Cardiac fibroblast (primary cell): ENCODE results near the gene DNAAF8.

Source experiments
- DNase-seq, 2 donors: peaks; one replicate each; pipeline versions ENCODE4 v3.0.0 to v3.0.0-alpha.2; 2010; ENCODE audit warnings: low read depth in 2 of 2
- H3K4me3 ChIP-seq, 2 donors: replicated peaks in 1 of 2; 1 replicate in 1 of 2; 2 replicates in 1 of 2; pipeline ENCODE4 v1.5.1; 2011; ENCODE audit warnings: low read depth in 2 of 2, low read length in 2 of 2, mild to moderate bottlenecking in 2 of 2, moderate library complexity in 1 of 2
- CTCF ChIP-seq: IDR thresholded peaks from one replicate; pipeline ENCODE4 v1.5.1; 2011; ENCODE audit warnings: low read depth, mild to moderate bottlenecking, low read length, inconsistent platforms

DNAAF8 gene

GRCh38 chr16:4734063-4734729 lies at the start of gene DNAAF8, which contains the start of gene ANKS3:
Gene DNAAF8 (plus strand): TSS chr16:4734537. CDS start chr16:4736515, 1,978 bp downstream.
Gene ANKS3 (minus strand): TSS chr16:4734271. CDS start chr16:4730149, 4,122 bp downstream.
- H3K4me3 ChIP-seq = peak within 1 kb of the TSS; percentile 97 to 98
- peak; percentile 98 for DNase-seq
- no peak for TF ChIP-seq CTCF

DNA sequence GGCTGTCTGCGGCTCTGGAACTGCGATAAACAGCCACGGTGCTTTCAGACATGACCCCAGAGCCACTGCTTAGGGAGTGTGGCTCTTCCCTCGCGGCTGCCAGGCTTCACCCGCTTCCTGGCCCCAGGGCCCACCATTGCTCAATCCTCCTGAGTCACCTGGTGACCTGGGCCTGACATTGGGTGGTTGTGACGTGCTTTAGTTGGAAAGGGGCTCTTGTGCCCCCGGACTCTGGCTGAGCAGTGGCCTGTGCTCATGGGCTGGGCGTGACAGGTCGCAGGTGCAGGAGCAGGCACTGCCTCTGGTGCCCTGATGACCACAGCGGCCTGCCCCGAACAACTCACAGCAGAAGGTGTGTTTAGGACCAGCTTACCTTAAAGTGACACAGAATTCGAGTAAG lies 49.6 kb upstream of the DNAAF8 start:
- no peak overlapping the region for H3K4me3 ChIP-seq
- TF ChIP-seq CTCF = no peak
- no peak for DNase-seq

- H3K4me3 ChIP-seq = no peak overlapping the region
- DNase-seq = no peak
- TF ChIP-seq CTCF = no peak
Observed at GRCh38 chr16:4685292-4685691, 49.0 kb upstream of the DNAAF8 start.

- H3K4me3 ChIP-seq = no peak overlapping the region
- DNase-seq = no peak
- TF ChIP-seq CTCF = no peak
Observed at GRCh38 chr16:4685776-4686496, 48.4 kb upstream of the DNAAF8 start.

DNA sequence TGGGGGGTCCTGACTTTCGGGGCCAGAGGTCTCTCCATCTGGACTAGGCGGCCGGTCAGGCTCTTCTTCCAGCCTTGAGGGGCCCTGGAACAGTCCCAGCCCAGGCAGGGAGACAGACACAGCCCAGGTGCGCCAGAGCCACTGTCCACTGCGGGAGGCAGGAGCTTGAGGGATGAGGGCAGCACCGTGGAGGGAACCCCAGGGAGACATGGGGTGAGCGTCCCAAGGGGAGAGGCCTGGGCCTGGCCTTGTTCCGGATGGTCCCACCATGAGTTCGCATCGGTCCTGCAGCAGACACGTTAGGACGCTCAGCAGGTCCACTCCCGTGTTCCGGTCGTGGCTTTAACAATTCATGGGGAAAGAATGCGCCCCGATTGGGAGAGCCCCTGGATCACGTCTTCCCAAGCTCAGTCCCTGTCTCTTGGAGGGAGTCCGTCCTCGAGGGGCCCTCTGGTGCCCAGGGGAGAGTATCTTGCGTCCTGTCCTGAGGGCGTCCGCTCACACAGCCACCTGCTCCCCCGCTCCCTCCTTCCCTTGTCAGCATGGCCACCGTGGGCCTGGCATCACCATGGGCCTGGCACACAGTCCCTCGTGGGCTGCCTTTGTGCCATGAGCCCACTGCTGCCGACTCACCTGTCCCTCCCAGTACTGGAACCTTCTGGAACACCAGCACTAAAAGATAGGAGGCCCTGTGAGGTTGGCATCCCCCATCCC lies 47.7 kb upstream of the DNAAF8 start:
- H3K4me3 ChIP-seq = no peak overlapping the region
- no peak for DNase-seq
- no peak for TF ChIP-seq CTCF

DNA sequence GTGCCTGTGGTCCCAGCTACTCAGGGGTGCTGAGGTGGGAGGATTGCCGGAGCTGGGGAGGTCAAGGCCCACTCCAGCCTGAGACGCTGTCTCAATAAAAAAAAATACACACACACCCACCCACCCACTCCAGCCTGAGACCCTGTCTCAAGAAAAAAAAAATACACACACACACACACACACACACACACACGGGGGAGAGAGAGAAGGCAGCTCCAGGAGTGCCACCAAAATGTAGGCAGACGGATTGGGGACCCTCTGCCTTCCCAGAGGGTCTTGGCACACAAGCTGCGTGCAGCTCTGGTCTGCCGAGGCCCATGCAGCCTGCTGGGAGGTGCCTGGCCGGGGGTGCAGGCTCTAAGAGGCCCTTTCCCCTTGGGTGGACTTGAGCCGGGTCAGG lies 46.9 kb upstream of the DNAAF8 start:
- H3K4me3 ChIP-seq = no peak overlapping the region
- DNase-seq = no peak
- TF ChIP-seq CTCF = no peak
